Measurements from ENCODE around the gene PLEKHO1. TPM values are rescaled to one million over a fixed set of nuclear protein-coding genes. Genes with fewer than 3 reads are reported as not detected.

PLEKHO1 gene, protein sequence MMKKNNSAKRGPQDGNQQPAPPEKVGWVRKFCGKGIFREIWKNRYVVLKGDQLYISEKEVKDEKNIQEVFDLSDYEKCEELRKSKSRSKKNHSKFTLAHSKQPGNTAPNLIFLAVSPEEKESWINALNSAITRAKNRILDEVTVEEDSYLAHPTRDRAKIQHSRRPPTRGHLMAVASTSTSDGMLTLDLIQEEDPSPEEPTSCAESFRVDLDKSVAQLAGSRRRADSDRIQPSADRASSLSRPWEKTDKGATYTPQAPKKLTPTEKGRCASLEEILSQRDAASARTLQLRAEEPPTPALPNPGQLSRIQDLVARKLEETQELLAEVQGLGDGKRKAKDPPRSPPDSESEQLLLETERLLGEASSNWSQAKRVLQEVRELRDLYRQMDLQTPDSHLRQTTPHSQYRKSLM
- total RNA-seq: 27.1 and 35.4 TPM in 2 replicates

GRCh38 chr1:150149271-150150132 is at the start of gene PLEKHO1:
Gene PLEKHO1, plus strand, starts transcription at chr1:150149916. Its CDS starts 342 bp downstream, at chr1:150150258.
- H3K4me1 Mint-ChIP-seq (ENCODE audit: low read depth): peaks cover 47% of the 10 kb centered on the region
- H3K9me3 Mint-ChIP-seq: no peaks in the 10 kb centered on the region
- peaks cover 29% of the 10 kb centered on the region for H3K36me3 Mint-ChIP-seq (ENCODE audit: low read depth)
- peak within 1 kb of the TSS; percentile 87 for H3K4me3 Mint-ChIP-seq
- intact Hi-C loops (cut with micrococcal nuclease): loop anchor here (2.0 to 5.0 kb wide), 5 partner anchors 13 to 222 kb away; partner anchors contain the start of genes SF3B4 and VPS45
- DNase-seq (ENCODE audit: low spot score): peak; percentile 68
- H3K27ac Mint-ChIP-seq: peak within 1 kb of the TSS; percentile 79
- H3K27me3 Mint-ChIP-seq (ENCODE audit: insufficient read depth): peaks cover 24% of the 10 kb centered on the region

DNA sequence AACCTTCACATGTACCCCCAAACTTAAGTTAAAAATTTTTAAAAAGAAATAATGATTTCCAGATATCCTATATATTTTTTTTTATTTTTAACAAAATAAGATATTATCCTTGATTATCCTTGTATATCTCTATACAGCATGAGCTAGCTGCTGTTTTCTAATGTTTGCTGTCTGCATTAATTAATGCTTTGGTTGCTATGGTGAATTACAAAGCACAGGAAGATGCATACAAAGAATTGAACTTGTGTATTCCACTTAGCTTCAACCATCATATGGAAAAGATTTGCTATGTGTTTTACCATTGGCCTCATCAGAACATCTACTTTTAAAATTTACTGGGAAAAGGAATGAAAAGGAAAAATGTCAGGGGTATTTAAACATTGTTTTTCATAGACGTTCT is 46.7 kb upstream of the PLEKHO1 start:
- Mint-ChIP-seq H3K4me1 (ENCODE audit: low read depth) (peaks cover 18% of the 10 kb centered on the region), H3K27me3 (ENCODE audit: insufficient read depth) (no peaks in the 10 kb centered on the region), H3K27ac (no peak overlapping the region), H3K9me3 (no peaks in the 10 kb centered on the region), H3K4me3 (no peak overlapping the region), H3K36me3 (ENCODE audit: low read depth) (peaks cover 26% of the 10 kb centered on the region)
- DNase-seq (ENCODE audit: low spot score): no peak
- intact Hi-C loops (cut with micrococcal nuclease): no loop called here

DNA sequence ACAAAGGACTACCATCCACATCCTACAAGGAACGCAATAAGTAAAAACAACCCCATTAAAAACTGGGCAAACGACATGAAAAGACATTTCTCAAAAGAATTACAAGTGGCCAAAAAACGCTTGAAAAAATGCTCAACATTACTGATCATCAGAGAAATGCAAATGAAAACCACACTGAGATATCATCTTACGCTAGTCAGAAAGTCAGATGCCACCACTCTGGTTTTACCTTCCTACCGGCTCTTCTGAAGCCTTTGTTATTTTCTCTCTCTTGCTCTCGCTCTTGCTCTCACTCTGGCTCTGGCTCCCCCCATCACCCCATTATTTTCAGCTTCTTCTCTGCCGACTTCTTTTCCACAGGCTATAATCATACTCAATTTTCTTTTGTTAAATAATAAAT is 43.4 kb upstream of the PLEKHO1 start:
- intact Hi-C loops (cut with micrococcal nuclease): loop anchor here (5.0 kb wide), 1 partner anchor 41 kb away; the partner anchor contains the start of gene PLEKHO1
- peaks cover 48% of the 10 kb centered on the region for H3K4me1 Mint-ChIP-seq (ENCODE audit: low read depth)
- no peak overlapping the region for H3K4me3 Mint-ChIP-seq

GRCh38 chr1:150109586-150109985 is 40.1 kb upstream of the PLEKHO1 start:
- no peaks in the 10 kb centered on the region for H3K27me3 Mint-ChIP-seq (ENCODE audit: insufficient read depth)
- peak overlapping the region; percentile 36 for H3K4me3 Mint-ChIP-seq
- peaks cover 42% of the 10 kb centered on the region for H3K36me3 Mint-ChIP-seq (ENCODE audit: low read depth)
- H3K27ac Mint-ChIP-seq: peak overlapping the region; percentile 62
- peaks cover 3% of the 10 kb centered on the region for H3K9me3 Mint-ChIP-seq
- no peak for DNase-seq (ENCODE audit: low spot score)
- intact Hi-C loops (cut with micrococcal nuclease): loop anchor here (5.0 kb wide), 1 partner anchor 38 kb away; the partner anchor contains the start of gene PLEKHO1
- peaks cover 50% of the 10 kb centered on the region for H3K4me1 Mint-ChIP-seq (ENCODE audit: low read depth)

More for the DNA sequence above, 43.4 kb upstream of the PLEKHO1 start:
- DNase-seq (ENCODE audit: low spot score): peak; percentile 4
- Mint-ChIP-seq H3K9me3 (no peaks in the 10 kb centered on the region), H3K27me3 (ENCODE audit: insufficient read depth) (no peaks in the 10 kb centered on the region), H3K36me3 (ENCODE audit: low read depth) (peaks cover 23% of the 10 kb centered on the region), H3K27ac (no peak overlapping the region)

GRCh38 chr1:150110116-150110515 is 39.6 kb upstream of the PLEKHO1 start:
- H3K36me3 Mint-ChIP-seq (ENCODE audit: low read depth): peaks cover 42% of the 10 kb centered on the region
- intact Hi-C loops (cut with micrococcal nuclease): no loop called here

DNA sequence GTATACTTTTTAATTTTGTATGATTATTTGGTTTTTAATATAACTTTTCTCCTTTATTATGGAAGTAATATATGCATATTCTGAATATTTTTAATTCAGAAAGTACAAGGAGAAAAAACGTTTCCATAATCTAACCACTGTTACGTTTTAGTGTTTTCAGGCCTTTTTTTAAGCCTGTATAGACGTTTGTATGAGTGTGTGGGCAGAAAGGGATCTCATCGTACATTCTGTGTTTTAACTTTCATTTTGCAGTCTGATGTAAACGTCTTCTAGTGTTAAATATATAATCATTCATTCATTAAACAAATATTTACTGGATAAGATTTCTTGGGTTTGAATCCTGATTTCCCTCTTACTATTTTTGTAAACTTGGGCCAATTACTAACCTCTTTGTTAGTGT is 38.0 kb upstream of the PLEKHO1 start:
- no peak for DNase-seq (ENCODE audit: low spot score)
- Mint-ChIP-seq H3K4me1 (ENCODE audit: low read depth) (peaks cover 40% of the 10 kb centered on the region), H3K9me3 (peaks cover 17% of the 10 kb centered on the region), H3K27ac (peak overlapping the region; percentile 21), H3K4me3 (no peak overlapping the region), H3K36me3 (ENCODE audit: low read depth) (peaks cover 42% of the 10 kb centered on the region), H3K27me3 (ENCODE audit: insufficient read depth) (no peaks in the 10 kb centered on the region)
- intact Hi-C loops (cut with micrococcal nuclease): no loop called here

More at GRCh38 chr1:150110116-150110515, 39.6 kb upstream of the PLEKHO1 start:
- peaks cover 6% of the 10 kb centered on the region for H3K9me3 Mint-ChIP-seq
- no peaks in the 10 kb centered on the region for H3K27me3 Mint-ChIP-seq (ENCODE audit: insufficient read depth)
- H3K4me3 Mint-ChIP-seq: peak overlapping the region; percentile 61
- DNase-seq (ENCODE audit: low spot score): no peak
- H3K4me1 Mint-ChIP-seq (ENCODE audit: low read depth): peaks cover 50% of the 10 kb centered on the region
- peak overlapping the region; percentile 74 for H3K27ac Mint-ChIP-seq

GRCh38 chr1:150115121-150115520 is 34.6 kb upstream of the PLEKHO1 start:
- H3K27me3 Mint-ChIP-seq (ENCODE audit: insufficient read depth): no peaks in the 10 kb centered on the region
- no peak overlapping the region for H3K4me3 Mint-ChIP-seq
- peaks cover 17% of the 10 kb centered on the region for H3K9me3 Mint-ChIP-seq
- intact Hi-C loops (cut with micrococcal nuclease): no loop called here
- no peak overlapping the region for H3K27ac Mint-ChIP-seq
- no peak for DNase-seq (ENCODE audit: low spot score)
- H3K4me1 Mint-ChIP-seq (ENCODE audit: low read depth): peaks cover 14% of the 10 kb centered on the region
- peaks cover 36% of the 10 kb centered on the region for H3K36me3 Mint-ChIP-seq (ENCODE audit: low read depth)

- Mint-ChIP-seq H3K4me3 (no peak overlapping the region), H3K9me3 (peaks cover 17% of the 10 kb centered on the region), H3K36me3 (ENCODE audit: low read depth) (peaks cover 22% of the 10 kb centered on the region), H3K27ac (no peak overlapping the region), H3K27me3 (ENCODE audit: insufficient read depth) (no peaks in the 10 kb centered on the region), H3K4me1 (ENCODE audit: low read depth) (no peaks in the 10 kb centered on the region)
- DNase-seq (ENCODE audit: low spot score): no peak
- intact Hi-C loops (cut with micrococcal nuclease): no loop called here
These were observed 31.0 kb upstream of the PLEKHO1 start for GRCh38 chr1:150118716-150119115.

DNA sequence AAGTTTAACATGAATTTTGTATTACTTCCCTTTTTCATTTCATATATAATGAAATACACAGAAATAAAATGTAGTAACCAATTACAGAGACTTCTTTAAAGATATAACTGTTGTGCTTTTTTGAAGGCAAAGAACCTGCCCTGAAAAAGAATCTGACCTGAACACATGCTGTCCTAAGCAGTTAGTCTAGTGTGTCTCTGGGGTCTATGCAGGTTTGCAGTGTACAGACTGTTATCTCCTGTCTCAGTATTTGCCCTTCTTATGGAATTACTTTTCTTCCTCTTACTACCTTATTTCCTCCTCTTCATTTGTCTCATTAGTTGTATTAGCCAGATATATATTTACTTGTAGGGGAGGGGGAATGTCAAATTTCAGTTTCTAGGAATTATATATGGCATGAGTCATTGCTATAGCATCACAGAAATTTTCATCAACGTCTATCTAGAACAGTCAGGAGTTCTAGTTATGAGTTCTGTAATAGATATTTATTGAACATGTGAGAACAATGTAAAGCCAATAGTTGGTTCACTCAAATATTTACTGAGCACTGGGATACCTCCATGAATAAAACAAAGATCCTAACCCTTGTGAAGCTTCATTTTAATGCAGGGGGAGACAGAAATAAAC is 28.4 kb upstream of the PLEKHO1 start:
- H3K4me3 Mint-ChIP-seq: no peak overlapping the region
- intact Hi-C loops (cut with micrococcal nuclease): no loop called here
- no peak for DNase-seq (ENCODE audit: low spot score)
- no peaks in the 10 kb centered on the region for H3K4me1 Mint-ChIP-seq (ENCODE audit: low read depth)
- no peaks in the 10 kb centered on the region for H3K9me3 Mint-ChIP-seq
- no peak overlapping the region for H3K27ac Mint-ChIP-seq
- H3K36me3 Mint-ChIP-seq (ENCODE audit: low read depth): peaks cover 3% of the 10 kb centered on the region
- H3K27me3 Mint-ChIP-seq (ENCODE audit: insufficient read depth): no peaks in the 10 kb centered on the region

GRCh38 chr1:150126811-150127210 is 22.9 kb upstream of the PLEKHO1 start:
- Mint-ChIP-seq H3K9me3 (no peaks in the 10 kb centered on the region), H3K27ac (no peak overlapping the region), H3K27me3 (ENCODE audit: insufficient read depth) (no peaks in the 10 kb centered on the region), H3K36me3 (ENCODE audit: low read depth) (peaks cover 3% of the 10 kb centered on the region), H3K4me3 (no peak overlapping the region), H3K4me1 (ENCODE audit: low read depth) (peaks cover 4% of the 10 kb centered on the region)
- intact Hi-C loops (cut with micrococcal nuclease): no loop called here
- no peak for DNase-seq (ENCODE audit: low spot score)

DNA sequence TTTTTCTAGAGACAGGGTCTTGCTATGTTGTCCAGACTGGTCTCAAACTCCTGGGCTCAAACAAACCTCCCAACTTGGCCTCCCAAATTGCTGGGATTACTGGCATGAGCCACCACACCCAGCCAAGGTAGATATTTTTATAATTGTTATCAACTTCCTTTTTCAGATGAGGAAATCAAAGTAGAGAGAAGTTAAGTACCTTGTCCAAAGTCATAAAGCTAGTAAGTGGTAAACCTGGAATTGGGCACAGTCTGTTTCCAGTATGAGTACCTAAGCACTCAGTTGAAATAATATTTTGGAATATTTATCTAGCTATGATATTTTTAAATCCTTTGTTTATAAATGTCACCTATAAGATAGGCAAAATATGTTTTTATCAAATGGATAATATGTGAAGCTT is 22.3 kb upstream of the PLEKHO1 start:
- intact Hi-C loops (cut with micrococcal nuclease): no loop called here
- Mint-ChIP-seq H3K27ac (no peak overlapping the region), H3K9me3 (no peaks in the 10 kb centered on the region), H3K4me1 (ENCODE audit: low read depth) (peaks cover 4% of the 10 kb centered on the region), H3K36me3 (ENCODE audit: low read depth) (no peaks in the 10 kb centered on the region), H3K4me3 (no peak overlapping the region), H3K27me3 (ENCODE audit: insufficient read depth) (no peaks in the 10 kb centered on the region)
- DNase-seq (ENCODE audit: low spot score): no peak

- Mint-ChIP-seq H3K27ac (no peak overlapping the region), H3K4me3 (no peak overlapping the region), H3K9me3 (no peaks in the 10 kb centered on the region), H3K27me3 (ENCODE audit: insufficient read depth) (no peaks in the 10 kb centered on the region), H3K36me3 (ENCODE audit: low read depth) (no peaks in the 10 kb centered on the region), H3K4me1 (ENCODE audit: low read depth) (peaks cover 4% of the 10 kb centered on the region)
- no peak for DNase-seq (ENCODE audit: low spot score)
- intact Hi-C loops (cut with micrococcal nuclease): no loop called here
These were observed 21.8 kb upstream of the PLEKHO1 start for GRCh38 chr1:150127868-150128267.

Data from activated T-helper 1 cell treated with anti-CD3 and anti-CD28 coated beads, Interleukin-12 subunit alpha, Interleukin-12 subunit beta, Interleukin-2, Interleukin-4 antibody, amounts not matched to agents 30 ng/mL and 10 ng/mL and 1 ng/mL, durations not matched to agents 14 hours and 24 hours and 36 hours (primary cell).